HepG2 (cell line): Measurements from ENCODE around the gene SRP19. TPM values are rescaled to one million over a fixed set of nuclear protein-coding genes. Genes with fewer than 3 reads are reported as not detected.

ENCODE experiments used
- BRCA1 ChIP-seq: sonication (generic); formaldehyde crosslinking; IDR thresholded peaks from 2 replicates; pipeline ENCODE4 v1.4.0; 2020; ENCODE audit warnings: missing genetic modification reagents
- ELF4 ChIP-seq: sonication (generic); formaldehyde crosslinking; IDR thresholded peaks from 2 replicates; pipeline ENCODE4 v1.5.0; 2020; ENCODE audit warnings: missing genetic modification reagents, mild to moderate bottlenecking, moderate library complexity, borderline replicate concordance
- HNRNPL ChIP-seq: fragments of 200-400 bp; formaldehyde crosslinking; IDR thresholded peaks from 2 replicates; pipeline ENCODE4 v1.6.1; 2017; ENCODE audit warnings: mild to moderate bottlenecking, low read depth, low read length
- PCBP1 ChIP-seq: fragments of 200-400 bp; formaldehyde crosslinking; IDR thresholded peaks from 2 replicates; pipeline ENCODE4 v1.6.1; 2017; ENCODE audit warnings: mild to moderate bottlenecking, low read depth, low read length, borderline replicate concordance
- SAFB2 ChIP-seq: sonication (generic); formaldehyde crosslinking; IDR thresholded peaks from 2 replicates; pipeline ENCODE4 v1.5.1; 2020; ENCODE audit warnings: missing genetic modification reagents, low read depth, mild to moderate bottlenecking, borderline replicate concordance
- SOX13 ChIP-seq, 3 experiments: fragments of 450-650 bp in 1 of 3; sonication (generic) in 1 of 3; formaldehyde crosslinking in 1 of 3; IDR thresholded peaks in 2 of 3; conservative IDR thresholded peaks in 1 of 3; 2 replicates each; pipeline versions ENCODE4 v1.5.0 to v1.6.1; 2016 to 2020; ENCODE audit warnings: antibody characterized with exemption in 1 of 3, mild to moderate bottlenecking in 1 of 3, missing compliant biosample characterization in 1 of 3, missing genetic modification reagents in 1 of 3, moderate library complexity in 1 of 3
- TAF15 ChIP-seq: fragments of 200-400 bp; formaldehyde crosslinking; IDR thresholded peaks from one replicate; pipeline ENCODE4 v1.6.1; 2018; ENCODE audit warnings: mild to moderate bottlenecking, low read depth, low read length; ENCODE audit not compliant: poor library complexity, severe bottlenecking
- ZBTB7A ChIP-seq: sonication (generic); formaldehyde crosslinking; IDR thresholded peaks from 2 replicates; pipeline ENCODE4 v1.8.0; 2022; ENCODE audit warnings: mild to moderate bottlenecking, missing genetic modification reagents
- ZFP41 ChIP-seq: sonication (generic); formaldehyde crosslinking; IDR thresholded peaks from 2 replicates; pipeline ENCODE4 v1.4.0; 2020; ENCODE audit warnings: mild to moderate bottlenecking, missing genetic modification reagents, borderline replicate concordance
- ZNF142 ChIP-seq: sonication (generic); formaldehyde crosslinking; IDR thresholded peaks from 2 replicates; pipeline ENCODE4 v1.4.0; 2020; ENCODE audit warnings: missing genetic modification reagents
- ZNF503 ChIP-seq: sonication (generic); formaldehyde crosslinking; IDR thresholded peaks from 2 replicates; pipeline ENCODE4 v1.4.0; 2020; ENCODE audit warnings: missing genetic modification reagents
- ZNF546 ChIP-seq: sonication (generic); formaldehyde crosslinking; conservative IDR thresholded peaks from 2 replicates; pipeline ENCODE4 v1.8.1; 2023; ENCODE audit warnings: mild to moderate bottlenecking, missing genetic modification reagents
- ZNF746 ChIP-seq: sonication (generic); formaldehyde crosslinking; IDR thresholded peaks from 2 replicates; pipeline ENCODE4 v1.8.0; 2022; ENCODE audit warnings: mild to moderate bottlenecking, missing genetic modification reagents
- polyA plus RNA-seq, 8 experiments: library from polyadenylated mRNA; depleted of rRNA in 3 of 8; stranded (reverse) in 7 of 8; unstranded in 1 of 8; fragments of >200 nt; fragmentation: Illumina TruSeq in 4 of 8; extraction: Trizol in 4 of 8; gene quantifications; 2 replicates each; pipeline versions ENCODE4 v1.2.1 to v1.2.3, GENCODE V29; 2011 to 2016; ENCODE audit warnings: low read depth in 4 of 8, missing spikeins in 1 of 8, mixed read lengths in 1 of 8; ENCODE audit not compliant: insufficient read depth in 1 of 8
- total RNA-seq, 5 experiments: library from RNA; depleted of rRNA; stranded (reverse); fragments of >200 nt; fragmentation: Illumina TruSeq; extraction: Trizol; gene quantifications; 2 replicates each; pipeline ENCODE4 v1.2.3, GENCODE V29; 2016; ENCODE audit warnings: low read depth in 1 of 5
- TF ChIP-seq, protein P1 (sequence below): sonication (generic); formaldehyde crosslinking; IDR thresholded peaks from 2 replicates; pipeline ENCODE4 v1.5.0; 2020; ENCODE audit warnings: mild to moderate bottlenecking, low read depth, missing genetic modification reagents, borderline replicate concordance
- TF ChIP-seq, protein P2 (sequence below): sonication (generic); formaldehyde crosslinking; IDR thresholded peaks from 2 replicates; pipeline ENCODE4 v1.5.0; 2020; ENCODE audit warnings: missing genetic modification reagents
- TF ChIP-seq, protein P3 (sequence below): sonication (generic); formaldehyde crosslinking; IDR thresholded peaks from 2 replicates; pipeline ENCODE4 v1.4.0; 2020; ENCODE audit warnings: mild to moderate bottlenecking, missing genetic modification reagents

The SRP19 gene
- total and polyA plus RNA-seq, 2 of the 13 experiments (the other 11 are each of a cell fraction or from before 2014, with no cell fraction given), result 46.9 to 143 TPM

GRCh38 chr5:112860929-112861637, at the start of gene SRP19 (continued):
- TF ChIP-seq, protein P1, sequence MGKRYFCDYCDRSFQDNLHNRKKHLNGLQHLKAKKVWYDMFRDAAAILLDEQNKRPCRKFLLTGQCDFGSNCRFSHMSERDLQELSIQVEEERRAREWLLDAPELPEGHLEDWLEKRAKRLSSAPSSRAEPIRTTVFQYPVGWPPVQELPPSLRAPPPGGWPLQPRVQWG (CRISPR knock-in tag), result no peak
- TF ChIP-seq, protein P2, sequence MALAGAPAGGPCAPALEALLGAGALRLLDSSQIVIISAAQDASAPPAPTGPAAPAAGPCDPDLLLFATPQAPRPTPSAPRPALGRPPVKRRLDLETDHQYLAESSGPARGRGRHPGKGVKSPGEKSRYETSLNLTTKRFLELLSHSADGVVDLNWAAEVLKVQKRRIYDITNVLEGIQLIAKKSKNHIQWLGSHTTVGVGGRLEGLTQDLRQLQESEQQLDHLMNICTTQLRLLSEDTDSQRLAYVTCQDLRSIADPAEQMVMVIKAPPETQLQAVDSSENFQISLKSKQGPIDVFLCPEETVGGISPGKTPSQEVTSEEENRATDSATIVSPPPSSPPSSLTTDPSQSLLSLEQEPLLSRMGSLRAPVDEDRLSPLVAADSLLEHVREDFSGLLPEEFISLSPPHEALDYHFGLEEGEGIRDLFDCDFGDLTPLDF (CRISPR knock-in tag), result peak; percentile 87
- no peak for TF ChIP-seq TAF15
- no peak for TF ChIP-seq HNRNPL
- TF ChIP-seq PCBP1, result 0 out of 2 replicates have a peak, but pooled peaks have one; percentile 48
- 0 out of 2 replicates have a peak, but pooled peaks have one; percentile 58 for TF ChIP-seq ZNF503 (CRISPR knock-in tag)
- TF ChIP-seq ZNF546 (CRISPR knock-in tag), result no peak
- TF ChIP-seq SOX13 (IDR thresholded peaks at IDR 0.05), result no peak
- no peak; a peak in 1 of 4 replicates for TF ChIP-seq SOX13 (CRISPR knock-in tag; conservative IDR thresholded peaks at IDR 0.05 in 1 of 2, IDR thresholded peaks at IDR 0.05 in 1 of 2)
- peak; percentile 94 for TF ChIP-seq ZNF142 (CRISPR knock-in tag)
- TF ChIP-seq, protein P3, sequence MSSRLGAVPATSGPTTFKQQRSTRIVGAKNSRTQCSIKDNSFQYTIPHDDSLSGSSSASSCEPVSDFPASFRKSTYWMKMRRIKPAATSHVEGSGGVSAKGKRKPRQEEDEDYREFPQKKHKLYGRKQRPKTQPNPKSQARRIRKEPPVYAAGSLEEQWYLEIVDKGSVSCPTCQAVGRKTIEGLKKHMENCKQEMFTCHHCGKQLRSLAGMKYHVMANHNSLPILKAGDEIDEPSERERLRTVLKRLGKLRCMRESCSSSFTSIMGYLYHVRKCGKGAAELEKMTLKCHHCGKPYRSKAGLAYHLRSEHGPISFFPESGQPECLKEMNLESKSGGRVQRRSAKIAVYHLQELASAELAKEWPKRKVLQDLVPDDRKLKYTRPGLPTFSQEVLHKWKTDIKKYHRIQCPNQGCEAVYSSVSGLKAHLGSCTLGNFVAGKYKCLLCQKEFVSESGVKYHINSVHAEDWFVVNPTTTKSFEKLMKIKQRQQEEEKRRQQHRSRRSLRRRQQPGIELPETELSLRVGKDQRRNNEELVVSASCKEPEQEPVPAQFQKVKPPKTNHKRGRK (CRISPR knock-in tag), result no peak
- peak; percentile 90; the same call in 1 of the 2 replicates for TF ChIP-seq ELF4
- no peak for TF ChIP-seq SAFB2
- TF ChIP-seq ZFP41 (CRISPR knock-in tag), result no peak
- peak; percentile 74 for TF ChIP-seq ZBTB7A (CRISPR knock-in tag)
- TF ChIP-seq ZNF746 (CRISPR knock-in tag), result no peak
- peak; percentile 87; the same call in 1 of the 2 replicates for TF ChIP-seq BRCA1 (CRISPR knock-in tag)
